MM.1S (cell line): ENCODE results near the gene KLHDC3.

Source experiments
- DNase-seq: peaks from one replicate; pipeline ENCODE4 v3.0.0-alpha.2; 2015
- H2AFZ ChIP-seq: fragments of 300-600 bp; sonication (generic); 2 replicates; pipeline ENCODE4 v1.6.0; 2016; ENCODE audit warnings: antibody characterized with exemption, low read length
- H3F3A ChIP-seq: fragments of 300-600 bp; sonication (generic); 2 replicates; pipeline ENCODE4 v1.6.1; 2016; ENCODE audit warnings: mild to moderate bottlenecking, antibody characterized with exemption, low read length, moderate library complexity, mixed read lengths; ENCODE audit not compliant: insufficient read depth
- H3K27ac ChIP-seq: fragments of 300-600 bp; sonication (generic); 2 replicates; pipeline ENCODE4 v1.5.1; 2016; ENCODE audit warnings: mild to moderate bottlenecking, low read length
- H3K27me3 ChIP-seq: fragments of 300-600 bp; sonication (generic); replicated peaks from 2 replicates; pipeline ENCODE4 v1.6.0; 2016; ENCODE audit warnings: low read length; ENCODE audit not compliant: insufficient read depth
- H3K36me3 ChIP-seq: fragments of 300-600 bp; sonication (generic); replicated peaks from 2 replicates; pipeline ENCODE4 v1.6.1; 2016; ENCODE audit warnings: mild to moderate bottlenecking, low read length, mixed read lengths; ENCODE audit not compliant: insufficient read depth
- H3K4me1 ChIP-seq: fragments of 300-600 bp; sonication (generic); 2 replicates; pipeline ENCODE4 v1.6.1; 2016; ENCODE audit warnings: low read length, mixed read lengths
- H3K4me2 ChIP-seq: fragments of 300-600 bp; sonication (generic); 2 replicates; pipeline ENCODE4 v1.6.0; 2016; ENCODE audit warnings: low read depth, low read length
- H3K4me3 ChIP-seq: fragments of 300-600 bp; sonication (generic); 2 replicates; pipeline ENCODE4 v1.5.1; 2016; ENCODE audit warnings: low read length, mixed read lengths
- H3K79me2 ChIP-seq: fragments of 300-600 bp; sonication (generic); 2 replicates; pipeline ENCODE4 v1.6.1; 2016; ENCODE audit warnings: mixed run types, low read length, mixed read lengths
- H3K9ac ChIP-seq: fragments of 300-600 bp; sonication (generic); 2 replicates; pipeline ENCODE4 v1.6.1; 2016; ENCODE audit warnings: low read length, mixed read lengths
- H3K9me2 ChIP-seq: fragments of 300-600 bp; sonication (generic); replicated peaks from 2 replicates; pipeline ENCODE4 v1.6.1; 2016; ENCODE audit warnings: mild to moderate bottlenecking, low read length, mixed read lengths; ENCODE audit not compliant: insufficient read depth
- H3K9me3 ChIP-seq: fragments of 300-600 bp; sonication (generic); replicated peaks from 2 replicates; pipeline ENCODE4 v1.6.1; 2016; ENCODE audit warnings: mild to moderate bottlenecking, low read length, mixed read lengths; ENCODE audit not compliant: insufficient read depth
- H4K20me1 ChIP-seq: fragments of 300-600 bp; sonication (generic); 2 replicates; pipeline ENCODE4 v1.6.1; 2016; ENCODE audit warnings: mild to moderate bottlenecking, low read length, moderate library complexity, mixed read lengths; ENCODE audit not compliant: insufficient read depth
- EZH2 ChIP-seq: fragments of 300-600 bp; sonication (generic); optimal IDR thresholded peaks from 2 replicates; pipeline ENCODE3; 2017; ENCODE audit warnings: low read depth, mild to moderate bottlenecking, antibody characterized with exemption, low read length, mixed read lengths
- EZH2phosphoT487 ChIP-seq: fragments of 300-600 bp; sonication (generic); IDR thresholded peaks from 2 replicates; pipeline ENCODE4 v1.6.1; 2018; ENCODE audit warnings: antibody characterized with exemption, low read length
- TF ChIP-seq, protein P1 (sequence below): fragments of 300-600 bp; sonication (generic); IDR thresholded peaks from 2 replicates; pipeline ENCODE4 v1.5.1; 2016; ENCODE audit warnings: antibody characterized with exemption, low read length, mixed read lengths

Gene KLHDC3

DNA sequence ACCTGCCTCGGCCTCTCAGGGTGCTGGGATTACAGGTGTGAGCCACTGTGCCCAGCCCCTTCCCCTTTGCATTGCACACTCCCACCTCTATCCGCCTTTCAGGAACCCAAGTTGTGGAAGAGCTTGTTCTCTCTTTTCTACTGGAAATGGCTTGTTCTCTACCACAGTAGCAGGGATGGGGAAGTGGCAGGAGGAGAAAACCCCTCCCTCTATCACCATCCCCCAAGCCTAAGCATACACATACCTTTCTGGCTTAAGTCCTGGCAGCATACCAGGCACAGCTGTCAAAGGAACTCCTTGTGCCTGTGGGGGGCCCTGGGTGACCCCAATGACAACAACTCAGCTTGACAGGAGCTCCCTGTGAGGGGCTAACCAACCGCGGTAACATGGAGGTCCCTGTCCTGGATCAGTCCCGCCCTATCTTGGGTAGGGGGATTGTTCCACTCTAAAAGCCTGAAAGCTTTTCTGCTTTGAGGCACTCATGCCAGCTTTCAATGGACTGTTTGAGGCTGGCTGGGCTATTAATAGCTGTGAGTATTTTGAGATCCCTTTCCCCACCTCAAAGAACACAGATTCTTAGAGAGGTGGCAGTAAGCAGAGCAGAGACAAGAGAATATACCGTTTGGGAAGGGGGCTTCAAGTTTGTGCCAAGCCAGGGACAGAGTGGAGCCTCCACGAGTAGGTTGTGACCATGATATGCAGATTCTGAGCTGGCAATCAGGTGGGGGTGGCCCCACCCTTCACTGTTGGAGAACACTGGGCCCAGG, 2.3 kb downstream of the KLHDC3 start:
- peaks cover 66% of the 10 kb centered on the region for H3K79me2 ChIP-seq
- H3K27me3 ChIP-seq: no peaks in the 10 kb centered on the region
- no peak for DNase-seq
- peaks cover 16% of the 10 kb centered on the region; the same call in 1 of the 2 replicates for H3K4me1 ChIP-seq
- no peak overlapping the region for H3K4me3 ChIP-seq
- no peak overlapping the region for H3K9ac ChIP-seq
- H2AFZ ChIP-seq: no peak overlapping the region
- H3F3A ChIP-seq: no peaks in the 10 kb centered on the region
- H4K20me1 ChIP-seq: no peaks in the 10 kb centered on the region
- H3K4me2 ChIP-seq: no peak overlapping the region
- no peaks in the 10 kb centered on the region for H3K9me3 ChIP-seq
- H3K36me3 ChIP-seq: no peaks in the 10 kb centered on the region; the same call in 1 of the 2 replicates
- no peaks in the 10 kb centered on the region for H3K9me2 ChIP-seq
- H3K27ac ChIP-seq: no peak overlapping the region
- no peak for TF ChIP-seq EZH2
- TF ChIP-seq, protein P1, sequence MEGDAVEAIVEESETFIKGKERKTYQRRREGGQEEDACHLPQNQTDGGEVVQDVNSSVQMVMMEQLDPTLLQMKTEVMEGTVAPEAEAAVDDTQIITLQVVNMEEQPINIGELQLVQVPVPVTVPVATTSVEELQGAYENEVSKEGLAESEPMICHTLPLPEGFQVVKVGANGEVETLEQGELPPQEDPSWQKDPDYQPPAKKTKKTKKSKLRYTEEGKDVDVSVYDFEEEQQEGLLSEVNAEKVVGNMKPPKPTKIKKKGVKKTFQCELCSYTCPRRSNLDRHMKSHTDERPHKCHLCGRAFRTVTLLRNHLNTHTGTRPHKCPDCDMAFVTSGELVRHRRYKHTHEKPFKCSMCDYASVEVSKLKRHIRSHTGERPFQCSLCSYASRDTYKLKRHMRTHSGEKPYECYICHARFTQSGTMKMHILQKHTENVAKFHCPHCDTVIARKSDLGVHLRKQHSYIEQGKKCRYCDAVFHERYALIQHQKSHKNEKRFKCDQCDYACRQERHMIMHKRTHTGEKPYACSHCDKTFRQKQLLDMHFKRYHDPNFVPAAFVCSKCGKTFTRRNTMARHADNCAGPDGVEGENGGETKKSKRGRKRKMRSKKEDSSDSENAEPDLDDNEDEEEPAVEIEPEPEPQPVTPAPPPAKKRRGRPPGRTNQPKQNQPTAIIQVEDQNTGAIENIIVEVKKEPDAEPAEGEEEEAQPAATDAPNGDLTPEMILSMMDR: no peak
- TF ChIP-seq EZH2phosphoT487: no peak

DNA sequence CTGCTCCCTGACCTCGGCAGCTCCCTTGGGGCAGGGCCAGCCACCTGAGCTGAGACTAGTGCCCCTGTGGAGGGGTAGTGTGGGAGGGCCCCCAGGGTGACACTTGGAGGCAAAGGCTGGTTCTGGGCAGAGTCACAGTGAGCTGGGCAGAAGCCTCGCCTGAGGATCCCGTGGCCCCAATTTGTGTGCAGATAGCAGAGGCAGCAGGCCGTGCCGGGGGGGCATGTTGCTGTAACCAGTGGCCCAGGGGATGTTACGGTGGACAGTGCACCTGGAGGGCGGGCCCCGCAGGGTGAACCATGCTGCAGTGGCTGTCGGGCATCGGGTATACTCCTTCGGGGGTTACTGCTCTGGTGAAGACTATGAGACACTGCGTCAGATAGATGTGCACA, 2.9 kb downstream of the KLHDC3 start:
- no peak overlapping the region for H2AFZ ChIP-seq
- H3K4me1 ChIP-seq: peaks cover 16% of the 10 kb centered on the region; the same call in 1 of the 2 replicates
- no peaks in the 10 kb centered on the region; the same call in 1 of the 2 replicates for H3K36me3 ChIP-seq
- no peak overlapping the region for H3K9ac ChIP-seq
- H3F3A ChIP-seq: peaks cover 3% of the 10 kb centered on the region; the same call in 1 of the 2 replicates
- H3K4me2 ChIP-seq: no peak overlapping the region
- no peak overlapping the region for H3K27ac ChIP-seq
- peaks cover 66% of the 10 kb centered on the region for H3K79me2 ChIP-seq
- no peaks in the 10 kb centered on the region for H3K9me3 ChIP-seq
- no peaks in the 10 kb centered on the region for H3K27me3 ChIP-seq
- TF ChIP-seq, protein P1: no peak
- TF ChIP-seq EZH2phosphoT487 (no peak), EZH2 (no peak)
- no peaks in the 10 kb centered on the region for H4K20me1 ChIP-seq
- no peak overlapping the region for H3K4me3 ChIP-seq
- no peaks in the 10 kb centered on the region for H3K9me2 ChIP-seq
- DNase-seq: no peak

DNA sequence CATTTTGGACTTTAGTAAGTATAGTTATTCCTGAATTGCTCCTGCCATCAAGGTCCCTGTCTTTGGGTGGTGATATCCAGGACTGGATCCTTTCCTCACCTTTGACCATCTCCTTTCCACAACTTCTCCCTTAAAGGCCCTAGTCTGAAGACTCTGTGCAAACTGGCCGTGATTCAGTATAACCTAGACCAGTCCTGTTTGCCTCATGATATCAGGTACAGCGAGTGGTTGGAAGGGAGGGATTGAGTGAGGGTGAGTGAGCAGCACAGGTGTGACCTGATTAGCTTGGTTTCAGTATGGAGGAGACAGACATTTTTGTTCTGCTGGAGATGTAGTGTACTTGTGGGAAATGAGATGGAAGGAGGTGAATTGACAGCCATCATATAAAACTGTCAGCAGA, 5.1 kb downstream of the KLHDC3 start:
- DNase-seq: no peak
- H3K36me3 ChIP-seq: no peaks in the 10 kb centered on the region; the same call in 1 of the 2 replicates
- H2AFZ ChIP-seq: no peak overlapping the region
- H3K4me2 ChIP-seq: no peak overlapping the region
- no peaks in the 10 kb centered on the region for H3K9me3 ChIP-seq
- no peaks in the 10 kb centered on the region for H3K9me2 ChIP-seq
- peaks cover 69% of the 10 kb centered on the region for H3K79me2 ChIP-seq
- no peaks in the 10 kb centered on the region for H3K27me3 ChIP-seq
- H3F3A ChIP-seq: peaks cover 3% of the 10 kb centered on the region; the same call in 1 of the 2 replicates
- no peak overlapping the region for H3K4me3 ChIP-seq
- H3K27ac ChIP-seq: no peak overlapping the region
- no peaks in the 10 kb centered on the region for H4K20me1 ChIP-seq
- H3K4me1 ChIP-seq: peaks cover 7% of the 10 kb centered on the region; the same call in 1 of the 2 replicates
- H3K9ac ChIP-seq: no peak overlapping the region
- TF ChIP-seq EZH2phosphoT487 (no peak), EZH2 (no peak)
- TF ChIP-seq, protein P1: no peak
